SK-N-DZ (cell line): ENCODE data around the gene NALCN.

Source experiments
- DNase-seq: peaks from one replicate; pipeline ENCODE4 v3.0.0-alpha.2; 2015; ENCODE audit warnings: low spot score

Gene NALCN

GRCh38 chr13:101209206-101209893, 207.0 kb downstream of the NALCN start:
- no peak for DNase-seq

GRCh38 chr13:101205408-101205807, 210.9 kb downstream of the NALCN start:
- no peak for DNase-seq

- peak; percentile 95 for DNase-seq
These were observed 211.9 kb downstream of the NALCN start for GRCh38 chr13:101204270-101205020.

- DNase-seq, result peak; percentile 57
These were observed 213.7 kb downstream of the NALCN start for GRCh38 chr13:101202590-101202989.

- DNase-seq, result no peak
These were observed 225.3 kb downstream of the NALCN start for GRCh38 chr13:101190976-101191375.

GRCh38 chr13:101190337-101190736, 226.0 kb downstream of the NALCN start:
- DNase-seq, result no peak

GRCh38 chr13:101185606-101186005, 230.7 kb downstream of the NALCN start:
- DNase-seq, result no peak

GRCh38 chr13:101181076-101181685, 235.1 kb downstream of the NALCN start:
- DNase-seq, result no peak

GRCh38 chr13:101179021-101179420, 237.3 kb downstream of the NALCN start:
- no peak for DNase-seq

GRCh38 chr13:101178406-101178805, 237.9 kb downstream of the NALCN start:
- DNase-seq, result no peak

GRCh38 chr13:101170306-101170705, 246.0 kb downstream of the NALCN start:
- no peak for DNase-seq

- DNase-seq, result no peak
These were observed 259.0 kb downstream of the NALCN start for GRCh38 chr13:101157261-101157660.

GRCh38 chr13:101155920-101156319, 260.4 kb downstream of the NALCN start:
- no peak for DNase-seq

- DNase-seq, result no peak
These were observed 264.1 kb downstream of the NALCN start for GRCh38 chr13:101152184-101152583.

GRCh38 chr13:101150998-101151397, 265.3 kb downstream of the NALCN start:
- DNase-seq, result peak; percentile 54

- peak; percentile 53 for DNase-seq
These were observed 266.4 kb downstream of the NALCN start for GRCh38 chr13:101149735-101150384.

- DNase-seq, result peak; percentile 46
These were observed 270.0 kb downstream of the NALCN start for GRCh38 chr13:101146101-101146898.

GRCh38 chr13:101144808-101145419, 271.4 kb downstream of the NALCN start:
- DNase-seq, result peak; percentile 63

- no peak for DNase-seq
These were observed 275.4 kb downstream of the NALCN start for GRCh38 chr13:101140936-101141335.

GRCh38 chr13:101140087-101140770, 276.1 kb downstream of the NALCN start:
- DNase-seq, result no peak
